K562 treated with DMSO at 1 percent for 12 hours (cell line): ENCODE results near the gene NAT10. TPM values are rescaled to one million over a fixed set of nuclear protein-coding genes. Genes with fewer than 3 reads are reported as not detected.

Experiments used
- total RNA-seq: library from RNA; unstranded; fragments of 300-600 nt; gene quantifications from 2 replicates; pipeline ENCODE4 v1.2.3, GENCODE V29; 2022; ENCODE audit not compliant: insufficient read depth

NAT10 gene
- 26.6 and 32.8 TPM in 2 replicates for total RNA-seq

DNA sequence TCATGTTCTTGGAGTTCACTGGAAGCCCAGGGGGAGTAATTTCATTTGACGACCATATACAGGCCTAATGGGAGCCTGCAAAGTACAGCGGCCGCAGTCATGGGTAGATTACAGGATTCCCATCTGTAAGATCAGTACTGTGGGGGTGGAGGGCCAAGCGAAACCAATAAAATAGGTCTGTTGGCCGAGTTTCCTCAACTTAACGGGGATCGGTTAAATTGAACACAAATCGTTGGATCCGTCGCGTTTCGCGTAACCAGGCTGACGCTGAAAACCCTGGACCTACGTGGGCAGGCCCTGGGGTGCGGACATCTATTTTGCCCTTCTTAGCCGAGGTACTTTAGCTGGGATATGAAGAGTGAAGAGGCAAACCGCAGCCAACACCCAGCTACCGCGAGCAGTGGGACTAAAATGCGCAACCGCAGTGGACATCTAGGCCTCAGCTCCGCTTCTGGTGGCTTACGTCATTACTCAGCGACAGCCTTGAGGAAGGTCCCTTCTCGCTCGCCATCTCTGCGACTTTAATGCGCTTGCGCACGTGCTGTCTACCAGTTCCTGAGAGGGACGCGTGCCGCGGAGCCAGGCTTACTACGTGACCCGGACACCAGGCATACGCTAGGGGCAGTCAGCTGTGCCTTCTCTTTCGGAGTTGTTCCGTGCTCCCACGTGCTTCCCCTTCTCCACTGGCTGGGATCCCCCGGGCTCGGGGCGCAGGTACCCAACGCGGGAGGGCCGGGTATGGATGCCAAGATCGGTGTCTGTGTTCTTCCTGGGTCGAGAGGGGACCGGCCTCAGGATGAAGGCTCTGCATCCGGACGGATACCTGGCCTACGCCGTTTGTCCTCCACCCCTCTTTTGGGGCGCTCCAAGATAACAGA lies at the start of gene NAT10:
Gene NAT10 (plus strand): TSS at position 551 of the 878 bp plus-strand sequence. CDS start 2,597 bp downstream, outside the sequence.

Other genes starting within 250 kb of the NAT10 start
- gene LMO2, start 213.6 kb upstream of the NAT10 start, total RNA-seq, result 17.8 and 20.8 TPM in 2 replicates
- 53.0 and 141 TPM in 2 replicates for gene CAPRIN1, start 53.9 kb upstream of the NAT10 start, total RNA-seq